ENCODE data around the gene LRCH3.
"Not testable (repeated sequence)": the region's sequence is repeated elsewhere in the genome, so short reads cannot be mapped to it uniquely, and the experiment has no call there.

LRCH3 gene

GRCh38 chr3:197921429-197922275 is 130.6 kb downstream of the LRCH3 start:
- DNase-seq (ENCODE audit: low read depth in 1 of 2, low spot score in 1 of 2) = not testable (repeated sequence)

- no peak for DNase-seq (ENCODE audit: low read depth in 1 of 2, low spot score in 1 of 2)
Measured at GRCh38 chr3:197926418-197926817, 135.4 kb downstream of the LRCH3 start.

GRCh38 chr3:197927578-197927977 is 136.5 kb downstream of the LRCH3 start:
- DNase-seq (ENCODE audit: low read depth in 1 of 2, low spot score in 1 of 2) = not testable (repeated sequence)

GRCh38 chr3:197936819-197937384 is 145.8 kb downstream of the LRCH3 start:
- no peak for DNase-seq (ENCODE audit: low read depth in 1 of 2, low spot score in 1 of 2)

Measured in activated CD4-positive, alpha-beta T cell treated with anti-CD3 and anti-CD28 coated beads, Interleukin-2, amount 50 U/mL, for 24 hours (primary cell).